Measurements from ENCODE around the gene BEND6.

- TF ChIP-seq CTCF (IDR thresholded peaks at IDR 0.05) (no peak), POLR2AphosphoS5 (IDR thresholded peaks at IDR 0.05) (no peak), POLR2A (IDR thresholded peaks at IDR 0.05) (no peak)
These were observed 114.3 kb downstream of the BEND6 start for GRCh38 chr6:57069228-57069627.
